Erythroblast (primary cell): ENCODE results near the gene TRAPPC8.
"Not testable (repeated sequence)": the region's sequence is repeated elsewhere in the genome, so short reads cannot be mapped to it uniquely, and the experiment has no call there.

Experiments used
- GATA1 ChIP-seq: IDR thresholded peaks from 2 replicates; pipeline ENCODE4 v1.6.1; 2011; ENCODE audit warnings: low read depth, mild to moderate bottlenecking, control low read depth, low read length, moderate library complexity
- POLR2A ChIP-seq: IDR thresholded peaks from 2 replicates; pipeline ENCODE4 v1.6.1; 2011; ENCODE audit warnings: mild to moderate bottlenecking, low read length

DNA sequence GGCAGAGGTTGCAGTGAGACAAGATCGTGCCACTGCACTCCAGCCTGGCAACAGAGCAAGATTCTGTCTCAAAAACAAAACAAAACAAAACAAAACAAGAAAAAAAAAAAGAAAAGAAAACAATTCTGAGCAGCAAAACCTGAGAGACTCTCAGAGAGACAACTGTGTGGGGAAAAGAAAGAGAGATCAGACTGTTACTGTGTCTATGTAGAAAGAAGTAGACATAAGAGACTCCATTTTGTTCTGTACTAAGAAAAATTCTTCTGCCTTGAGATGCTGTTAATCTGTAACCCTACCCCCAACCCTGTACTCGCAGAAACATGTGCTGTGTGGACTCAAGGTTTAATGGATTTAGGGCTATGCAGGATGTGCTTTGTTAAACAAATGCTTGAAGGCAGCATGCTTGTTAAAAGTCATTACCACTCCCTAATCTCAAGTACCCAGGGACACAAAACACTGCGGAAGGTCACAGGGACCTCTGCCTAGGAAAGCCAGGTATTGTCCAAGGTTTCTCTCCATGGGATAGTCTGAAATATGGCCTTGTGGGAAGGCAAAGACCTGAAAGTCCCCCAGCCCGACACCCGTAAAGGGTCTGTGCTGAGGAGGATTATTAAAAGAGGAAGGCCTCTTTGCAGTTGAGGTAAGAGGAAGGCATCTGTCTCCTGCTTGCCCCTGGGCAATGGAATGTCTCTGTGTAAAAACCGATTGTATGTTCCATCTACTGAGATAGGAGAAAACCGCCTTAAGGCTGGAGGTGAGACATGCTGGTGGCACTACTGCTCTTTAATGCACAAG lies 132.4 kb downstream of the TRAPPC8 start:
- TF ChIP-seq POLR2A, GATA1: not testable (repeated sequence)
